Kidney (tissue), 14 donors: ENCODE data around the gene ASCL1. TPM values are rescaled to one million over a fixed set of nuclear protein-coding genes. Genes with fewer than 3 reads are reported as not detected.

Experiments
- DNase-seq, 5 donors: peaks; one replicate each; pipeline ENCODE4 v3.0.0-alpha.2; 2013 to 2020
- FAIRE-seq: peaks from 2 replicates; lab custom pipeline; 2012; peaks lifted over from hg19 to GRCh38; lab: Jason Lieb, UNC
- H3K27ac ChIP-seq, 2 donors: one replicate each; pipeline ENCODE4 v1.7.0; 2013; ENCODE audit warnings: low read depth in 2 of 2, low read length in 2 of 2, inconsistent platforms in 1 of 2
- H3K27me3 ChIP-seq: one replicate; pipeline ENCODE4 v1.7.1; 2013; ENCODE audit warnings: low read length, inconsistent platforms; ENCODE audit not compliant: control insufficient read depth, insufficient read depth
- H3K36me3 ChIP-seq, 3 donors: one replicate each; pipeline versions ENCODE4 v1.7.0 to v1.7.1; 2013; ENCODE audit warnings: low read length in 3 of 3, control low read depth in 1 of 3, inconsistent platforms in 1 of 3; ENCODE audit not compliant: insufficient read depth in 3 of 3, control insufficient read depth in 2 of 3
- H3K4me1 ChIP-seq, 3 donors: one replicate each; pipeline versions ENCODE4 v1.7.0 to v1.7.1; 2013; ENCODE audit warnings: low read length in 3 of 3, inconsistent platforms in 1 of 3, low read depth in 1 of 3; ENCODE audit not compliant: control insufficient read depth in 2 of 3, insufficient read depth in 2 of 3
- H3K4me3 ChIP-seq, 3 donors: one replicate each; pipeline versions ENCODE4 v1.7.0 to v1.8.1; 2013; ENCODE audit warnings: low read length in 3 of 3, control low read depth in 1 of 3, inconsistent platforms in 1 of 3
- H3K9ac ChIP-seq, 3 donors: one replicate each; pipeline versions ENCODE4 v1.7.0 to v1.7.1; 2013; ENCODE audit warnings: low read length in 3 of 3, control low read depth in 1 of 3, inconsistent platforms in 1 of 3
- H3K9me3 ChIP-seq, 3 donors: one replicate each; pipeline versions ENCODE4 v1.7.0 to v1.7.1; 2013; ENCODE audit warnings: low read length in 3 of 3, control low read depth in 1 of 3, inconsistent platforms in 1 of 3; ENCODE audit not compliant: control insufficient read depth in 2 of 3, insufficient read depth in 1 of 3
- CTCF ChIP-seq: IDR thresholded peaks from 3 replicates; pipeline ENCODE4 v1.5.1; 2012; ENCODE audit warnings: mild to moderate bottlenecking, moderate library complexity, borderline replicate concordance; ENCODE audit not compliant: insufficient read depth; ENCODE audit errors: extremely low read depth
- intact Hi-C: fragments of 100-400 bp; cut with DNase I; formaldehyde crosslinking; loops from one replicate; pipeline ENCODE4 v1.11.1; 2022
- polyA plus RNA-seq: library from polyadenylated mRNA; stranded (reverse); fragments of 350-450 nt; fragmentation: Illumina TruSeq; extraction: RNeasy Lipid Tissue Mini Kit (QIAGEN cat#74804); gene quantifications from one replicate; pipeline ENCODE4 v1.2.3, GENCODE V29; 2014; ENCODE audit warnings: low read depth, low replicate concordance; ENCODE audit not compliant: insufficient read depth
- total RNA-seq: library from RNA; stranded (reverse); fragmentation: NEBNext Ultra II Directional; extraction: Animal tissue kit (Norgen Biotek cat#: 25700); gene quantifications from one replicate; pipeline ENCODE4 v1.2.1, GENCODE V29; 2021
- donor health status: control.
- donor health status: control.
- donor health status: control.
- donor health status: control.
- donor health status: control.
- donor health status: DM: yes; HTN: yes; CAD: no.
- donor health status: Normal renal cell carcinoma (clear cell type).

ASCL1 gene
- total and polyA plus RNA-seq, 2 donors from 2014 or later = not detected

DNA sequence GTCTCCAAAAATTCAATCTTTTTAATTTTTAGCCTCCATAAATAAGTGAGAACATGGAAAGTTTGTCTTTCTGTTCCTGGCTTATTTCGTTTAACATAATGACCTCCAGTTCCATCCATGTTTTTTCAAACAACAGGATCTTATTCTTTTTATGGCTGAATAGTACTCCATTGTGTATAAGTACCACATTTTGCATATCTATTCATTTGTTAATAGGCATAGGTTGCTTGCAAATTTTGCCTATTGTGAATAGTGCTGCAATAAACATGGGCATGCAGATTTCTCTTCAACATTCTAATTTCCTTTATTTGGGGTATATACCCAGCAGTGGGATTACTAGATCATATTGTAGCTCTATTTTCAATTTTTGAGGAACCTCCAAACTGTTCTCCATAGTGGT, 24.3 kb upstream of the ASCL1 start:
- no peaks in the 10 kb centered on the region for H3K36me3 ChIP-seq
- H3K4me3 ChIP-seq = no peak overlapping the region
- no peaks in the 10 kb centered on the region for H3K27me3 ChIP-seq
- H3K4me1 ChIP-seq = no peaks in the 10 kb centered on the region
- no peak for DNase-seq
- no peak overlapping the region for H3K27ac ChIP-seq
- H3K9ac ChIP-seq = no peak overlapping the region
- no peaks in the 10 kb centered on the region for H3K9me3 ChIP-seq
- FAIRE-seq = no peak
- intact Hi-C loops = no loop called here
- no peak for TF ChIP-seq CTCF

DNA sequence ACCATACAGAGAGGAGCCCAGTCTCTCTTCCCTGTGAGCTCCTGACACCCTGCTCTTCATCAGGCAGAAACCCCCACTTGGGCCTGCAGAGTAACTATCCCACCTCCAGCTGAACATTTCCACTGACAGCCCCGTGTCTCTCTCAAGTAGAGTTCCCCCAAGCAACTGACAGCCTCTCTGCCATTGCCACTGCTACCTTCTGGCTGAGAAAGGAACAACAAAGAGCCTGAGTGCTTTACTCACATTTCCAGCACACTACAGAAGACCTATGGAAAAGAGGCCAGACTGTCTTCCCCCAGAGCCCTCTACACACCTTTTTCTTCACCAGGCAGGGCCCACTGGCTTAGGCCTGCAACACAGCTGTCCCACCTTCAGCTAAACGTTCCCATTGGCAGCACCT, 18.4 kb upstream of the ASCL1 start:
- no peaks in the 10 kb centered on the region for H3K4me1 ChIP-seq
- intact Hi-C loops = no loop called here

DNA sequence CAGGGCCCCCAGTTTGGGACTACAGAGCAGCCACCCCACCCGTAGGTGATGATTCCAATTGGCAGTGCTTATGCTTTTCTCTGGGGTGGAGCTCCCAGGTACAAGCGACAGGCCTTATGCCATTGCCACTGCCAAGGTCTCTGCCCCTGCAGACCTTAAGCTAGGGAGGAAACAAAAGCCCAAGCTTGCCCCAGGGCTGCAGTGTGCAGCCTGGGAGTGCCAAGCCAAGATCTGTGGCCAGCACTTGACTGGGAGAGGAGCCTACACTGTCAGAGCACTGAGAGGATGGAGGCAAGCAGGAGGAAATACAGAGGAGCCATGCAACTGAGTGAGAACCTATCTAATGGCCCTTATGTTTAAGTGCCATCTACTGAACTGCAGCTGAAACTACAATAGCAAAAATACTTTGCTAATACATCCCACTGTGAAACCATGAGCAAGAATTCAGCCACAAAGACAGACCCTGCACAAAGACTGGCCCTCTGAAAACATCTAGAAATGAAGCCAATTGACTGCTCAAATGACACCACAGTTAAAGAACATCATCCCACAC, 17.7 kb upstream of the ASCL1 start:
- no peaks in the 10 kb centered on the region for H3K36me3 ChIP-seq
- no peak overlapping the region for H3K27ac ChIP-seq
- intact Hi-C loops = no loop called here
- H3K9me3 ChIP-seq = peaks cover 0 to 6% (median 0%) of the 10 kb centered on the region in 3 donors
- DNase-seq (no peak), FAIRE-seq (no peak)
- TF ChIP-seq CTCF = peak; percentile 35
- no peaks in the 10 kb centered on the region for H3K4me1 ChIP-seq
- H3K4me3 ChIP-seq = no peak overlapping the region
- no peak overlapping the region for H3K9ac ChIP-seq
- no peaks in the 10 kb centered on the region for H3K27me3 ChIP-seq

More for the DNA sequence above, 18.4 kb upstream of the ASCL1 start:
- H3K4me3 ChIP-seq = no peak overlapping the region
- no peak overlapping the region for H3K27ac ChIP-seq
- DNase-seq = no peak
- no peak overlapping the region for H3K9ac ChIP-seq
- peaks cover 0 to 6% (median 0%) of the 10 kb centered on the region in 3 donors for H3K9me3 ChIP-seq
- TF ChIP-seq CTCF = no peak
- no peak for FAIRE-seq
- H3K27me3 ChIP-seq = no peaks in the 10 kb centered on the region
- no peaks in the 10 kb centered on the region for H3K36me3 ChIP-seq

GRCh38 chr12:102946042-102946441, 11.4 kb upstream of the ASCL1 start:
- H3K4me1 ChIP-seq = peaks cover 0 to 11% (median 0%) of the 10 kb centered on the region in 3 donors
- no peak overlapping the region for H3K4me3 ChIP-seq
- intact Hi-C loops = no loop called here
- no peak for FAIRE-seq
- DNase-seq = no peak
- H3K9me3 ChIP-seq = peaks cover 0 to 4% (median 0%) of the 10 kb centered on the region in 3 donors
- H3K9ac ChIP-seq = no peak overlapping the region
- H3K27me3 ChIP-seq = peaks cover 21% of the 10 kb centered on the region
- no peak overlapping the region for H3K27ac ChIP-seq
- H3K36me3 ChIP-seq = no peaks in the 10 kb centered on the region
- no peak for TF ChIP-seq CTCF
